WTC11 (cell line): ENCODE measurements around the gene HOMER1. TPM values are rescaled to one million over a fixed set of nuclear protein-coding genes. Genes with fewer than 3 reads are reported as not detected.
A peak's percentile ranks its signal among the peaks of the same experiment; 100 is the strongest.

Experiments
- ATAC-seq: fragments of 200-7000 bp; cut with Tn5 transposase; 2 replicates; pipeline ENCODE4 v1.10.0; 2021; ENCODE audit warnings: mild to moderate bottlenecking, moderate library complexity
- CTCF ChIA-PET: fragments of 300-600 bp; sonication (Branson Sonifier 250); formaldehyde crosslinking; loops from one replicate; lab custom pipeline; 2021; ENCODE audit warnings: antibody characterized with exemption; lab: Charles Lee
- POLR2A ChIA-PET: fragments of 350-600 bp; sonication (Branson Sonifier 250); formaldehyde crosslinking; loops from one replicate; lab custom pipeline; 2021; ENCODE audit warnings: antibody characterized with exemption; lab: Charles Lee
- DNase-seq: peaks from one replicate; pipeline ENCODE4 v3.0.0; 2021; ENCODE audit warnings: low spot score
- H3K27ac Mint-ChIP-seq: 2 replicates; pipeline ENCODE4 v1.8.0; 2021; ENCODE audit warnings: mixed read lengths
- H3K27me3 Mint-ChIP-seq: 2 replicates; pipeline ENCODE4 v1.8.0; 2021; ENCODE audit warnings: low read depth, mild to moderate bottlenecking, moderate library complexity, mixed read lengths
- H3K36me3 Mint-ChIP-seq: 2 replicates; pipeline ENCODE4 v1.8.0; 2021; ENCODE audit warnings: mixed read lengths
- H3K4me1 Mint-ChIP-seq: 2 replicates; pipeline ENCODE4 v1.8.0; 2022; ENCODE audit warnings: mixed read lengths
- H3K4me3 Mint-ChIP-seq: 2 replicates; pipeline ENCODE4 v1.8.0; 2021; ENCODE audit warnings: mild to moderate bottlenecking, moderate library complexity, mixed read lengths
- H3K9me3 Mint-ChIP-seq: 2 replicates; pipeline ENCODE4 v1.8.0; 2021; ENCODE audit warnings: mixed read lengths
- AFF4 ChIP-seq: sonication (generic); formaldehyde crosslinking; IDR thresholded peaks from 2 replicates; pipeline ENCODE4 v1.8.1; 2023; ENCODE audit warnings: mild to moderate bottlenecking, missing genetic modification reagents, borderline replicate concordance
- ATF3 ChIP-seq: sonication (generic); formaldehyde crosslinking; conservative IDR thresholded peaks from 2 replicates; pipeline ENCODE4 v1.8.1; 2022; ENCODE audit warnings: mild to moderate bottlenecking, missing genetic modification reagents
- FOXP4 ChIP-seq: sonication (generic); formaldehyde crosslinking; IDR thresholded peaks from 2 replicates; pipeline ENCODE4 v1.8.0; 2022; ENCODE audit warnings: mild to moderate bottlenecking, missing genetic modification reagents
- TCF7 ChIP-seq: sonication (generic); formaldehyde crosslinking; IDR thresholded peaks from 2 replicates; pipeline ENCODE4 v1.8.0; 2022; ENCODE audit warnings: mild to moderate bottlenecking, low read depth, missing genetic modification reagents, moderate library complexity
- ZNF281 ChIP-seq: sonication (generic); formaldehyde crosslinking; IDR thresholded peaks from 2 replicates; pipeline ENCODE4 v1.8.0; 2023; ENCODE audit warnings: mild to moderate bottlenecking, missing genetic modification reagents
- ZNF317 ChIP-seq: sonication (generic); formaldehyde crosslinking; IDR thresholded peaks from 2 replicates; pipeline ENCODE4 v1.8.1; 2023; ENCODE audit warnings: low read depth, mild to moderate bottlenecking, moderate library complexity, missing genetic modification reagents, borderline replicate concordance
- total RNA-seq: library from RNA; stranded (reverse); gene quantifications from 3 replicates; pipeline ENCODE4 v1.2.3, GENCODE V29; 2021
- TF ChIP-seq, protein P1 (sequence below): sonication (generic); formaldehyde crosslinking; IDR thresholded peaks from 2 replicates; pipeline ENCODE4 v1.8.0; 2022; ENCODE audit warnings: missing genetic modification reagents
- TF ChIP-seq, protein P2 (sequence below): sonication (generic); formaldehyde crosslinking; IDR thresholded peaks from 2 replicates; pipeline ENCODE4 v1.8.1; 2022; ENCODE audit warnings: low read depth, missing genetic modification reagents, borderline replicate concordance
- TF ChIP-seq, protein P3 (sequence below): sonication (generic); formaldehyde crosslinking; IDR thresholded peaks from 2 replicates; pipeline ENCODE4 v1.8.0; 2022; ENCODE audit warnings: mild to moderate bottlenecking, missing genetic modification reagents
- TF ChIP-seq, protein P4 (sequence below): sonication (generic); formaldehyde crosslinking; IDR thresholded peaks from 2 replicates; pipeline ENCODE4 v1.8.1; 2023; ENCODE audit warnings: mild to moderate bottlenecking, missing genetic modification reagents
- TF ChIP-seq, protein P5 (sequence below): sonication (generic); formaldehyde crosslinking; IDR thresholded peaks from 2 replicates; pipeline ENCODE4 v1.8.1; 2022; ENCODE audit warnings: missing genetic modification reagents, borderline replicate concordance

The HOMER1 gene
- total RNA-seq, 1 experiment from 2014 or later, result 37.6 TPM

GRCh38 chr5:79474367-79475151 lies 39.4 kb downstream of the HOMER1 start:
- peaks cover 75% of the 10 kb centered on the region for H3K4me1 Mint-ChIP-seq
- no peak overlapping the region for H3K4me3 Mint-ChIP-seq
- ATAC-seq, result no peak
- peak overlapping the region; percentile 64 for H3K27ac Mint-ChIP-seq
- ChIA-PET POLR2A (no interaction called here), CTCF (interaction anchor here (0.7 to 0.9 kb wide), 2 partner anchors 12 to 342 kb away, joined by 3 to 6 read pairs; no protein-coding TSS in a partner anchor)
- TF ChIP-seq, protein P1, sequence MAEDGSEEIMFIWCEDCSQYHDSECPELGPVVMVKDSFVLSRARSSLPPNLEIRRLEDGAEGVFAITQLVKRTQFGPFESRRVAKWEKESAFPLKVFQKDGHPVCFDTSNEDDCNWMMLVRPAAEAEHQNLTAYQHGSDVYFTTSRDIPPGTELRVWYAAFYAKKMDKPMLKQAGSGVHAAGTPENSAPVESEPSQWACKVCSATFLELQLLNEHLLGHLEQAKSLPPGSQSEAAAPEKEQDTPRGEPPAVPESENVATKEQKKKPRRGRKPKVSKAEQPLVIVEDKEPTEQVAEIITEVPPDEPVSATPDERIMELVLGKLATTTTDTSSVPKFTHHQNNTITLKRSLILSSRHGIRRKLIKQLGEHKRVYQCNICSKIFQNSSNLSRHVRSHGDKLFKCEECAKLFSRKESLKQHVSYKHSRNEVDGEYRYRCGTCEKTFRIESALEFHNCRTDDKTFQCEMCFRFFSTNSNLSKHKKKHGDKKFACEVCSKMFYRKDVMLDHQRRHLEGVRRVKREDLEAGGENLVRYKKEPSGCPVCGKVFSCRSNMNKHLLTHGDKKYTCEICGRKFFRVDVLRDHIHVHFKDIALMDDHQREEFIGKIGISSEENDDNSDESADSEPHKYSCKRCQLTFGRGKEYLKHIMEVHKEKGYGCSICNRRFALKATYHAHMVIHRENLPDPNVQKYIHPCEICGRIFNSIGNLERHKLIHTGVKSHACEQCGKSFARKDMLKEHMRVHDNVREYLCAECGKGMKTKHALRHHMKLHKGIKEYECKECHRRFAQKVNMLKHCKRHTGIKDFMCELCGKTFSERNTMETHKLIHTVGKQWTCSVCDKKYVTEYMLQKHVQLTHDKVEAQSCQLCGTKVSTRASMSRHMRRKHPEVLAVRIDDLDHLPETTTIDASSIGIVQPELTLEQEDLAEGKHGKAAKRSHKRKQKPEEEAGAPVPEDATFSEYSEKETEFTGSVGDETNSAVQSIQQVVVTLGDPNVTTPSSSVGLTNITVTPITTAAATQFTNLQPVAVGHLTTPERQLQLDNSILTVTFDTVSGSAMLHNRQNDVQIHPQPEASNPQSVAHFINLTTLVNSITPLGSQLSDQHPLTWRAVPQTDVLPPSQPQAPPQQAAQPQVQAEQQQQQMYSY (CRISPR knock-in tag), result no peak
- TF ChIP-seq AFF4 (CRISPR knock-in tag) (no peak), ZNF317 (no peak)
- TF ChIP-seq, protein P2, sequence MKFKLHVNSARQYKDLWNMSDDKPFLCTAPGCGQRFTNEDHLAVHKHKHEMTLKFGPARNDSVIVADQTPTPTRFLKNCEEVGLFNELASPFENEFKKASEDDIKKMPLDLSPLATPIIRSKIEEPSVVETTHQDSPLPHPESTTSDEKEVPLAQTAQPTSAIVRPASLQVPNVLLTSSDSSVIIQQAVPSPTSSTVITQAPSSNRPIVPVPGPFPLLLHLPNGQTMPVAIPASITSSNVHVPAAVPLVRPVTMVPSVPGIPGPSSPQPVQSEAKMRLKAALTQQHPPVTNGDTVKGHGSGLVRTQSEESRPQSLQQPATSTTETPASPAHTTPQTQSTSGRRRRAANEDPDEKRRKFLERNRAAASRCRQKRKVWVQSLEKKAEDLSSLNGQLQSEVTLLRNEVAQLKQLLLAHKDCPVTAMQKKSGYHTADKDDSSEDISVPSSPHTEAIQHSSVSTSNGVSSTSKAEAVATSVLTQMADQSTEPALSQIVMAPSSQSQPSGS (CRISPR knock-in tag), result no peak
- H3K36me3 Mint-ChIP-seq, result no peaks in the 10 kb centered on the region
- no peak for DNase-seq
- no peaks in the 10 kb centered on the region for H3K9me3 Mint-ChIP-seq
- no peaks in the 10 kb centered on the region for H3K27me3 Mint-ChIP-seq

GRCh38 chr5:79471556-79471955 lies 42.4 kb downstream of the HOMER1 start:
- Mint-ChIP-seq H3K27me3 (no peaks in the 10 kb centered on the region), H3K4me3 (no peak overlapping the region), H3K27ac (peak overlapping the region; percentile 89), H3K9me3 (no peaks in the 10 kb centered on the region), H3K36me3 (no peaks in the 10 kb centered on the region), H3K4me1 (peaks cover 62% of the 10 kb centered on the region)
- ATAC-seq (peak; percentile 79), DNase-seq (no peak)
- CTCF ChIA-PET, result no interaction called here
- POLR2A ChIA-PET, result interaction anchor here (0.7 to 1.3 kb wide), 2 partner anchors 19 to 218 kb away, joined by 4 to 6 read pairs; partner anchors contain the start of gene CMYA5
- TF ChIP-seq ATF3 (CRISPR knock-in tag), result no peak
- TF ChIP-seq TCF7, result no peak
- TF ChIP-seq, protein P3, sequence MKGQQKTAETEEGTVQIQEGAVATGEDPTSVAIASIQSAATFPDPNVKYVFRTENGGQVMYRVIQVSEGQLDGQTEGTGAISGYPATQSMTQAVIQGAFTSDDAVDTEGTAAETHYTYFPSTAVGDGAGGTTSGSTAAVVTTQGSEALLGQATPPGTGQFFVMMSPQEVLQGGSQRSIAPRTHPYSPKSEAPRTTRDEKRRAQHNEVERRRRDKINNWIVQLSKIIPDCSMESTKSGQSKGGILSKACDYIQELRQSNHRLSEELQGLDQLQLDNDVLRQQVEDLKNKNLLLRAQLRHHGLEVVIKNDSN (CRISPR knock-in tag), result no peak
- TF ChIP-seq ZNF281, result no peak
- TF ChIP-seq, protein P4, sequence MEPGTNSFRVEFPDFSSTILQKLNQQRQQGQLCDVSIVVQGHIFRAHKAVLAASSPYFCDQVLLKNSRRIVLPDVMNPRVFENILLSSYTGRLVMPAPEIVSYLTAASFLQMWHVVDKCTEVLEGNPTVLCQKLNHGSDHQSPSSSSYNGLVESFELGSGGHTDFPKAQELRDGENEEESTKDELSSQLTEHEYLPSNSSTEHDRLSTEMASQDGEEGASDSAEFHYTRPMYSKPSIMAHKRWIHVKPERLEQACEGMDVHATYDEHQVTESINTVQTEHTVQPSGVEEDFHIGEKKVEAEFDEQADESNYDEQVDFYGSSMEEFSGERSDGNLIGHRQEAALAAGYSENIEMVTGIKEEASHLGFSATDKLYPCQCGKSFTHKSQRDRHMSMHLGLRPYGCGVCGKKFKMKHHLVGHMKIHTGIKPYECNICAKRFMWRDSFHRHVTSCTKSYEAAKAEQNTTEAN (CRISPR knock-in tag), result no peak
- TF ChIP-seq, protein P5, sequence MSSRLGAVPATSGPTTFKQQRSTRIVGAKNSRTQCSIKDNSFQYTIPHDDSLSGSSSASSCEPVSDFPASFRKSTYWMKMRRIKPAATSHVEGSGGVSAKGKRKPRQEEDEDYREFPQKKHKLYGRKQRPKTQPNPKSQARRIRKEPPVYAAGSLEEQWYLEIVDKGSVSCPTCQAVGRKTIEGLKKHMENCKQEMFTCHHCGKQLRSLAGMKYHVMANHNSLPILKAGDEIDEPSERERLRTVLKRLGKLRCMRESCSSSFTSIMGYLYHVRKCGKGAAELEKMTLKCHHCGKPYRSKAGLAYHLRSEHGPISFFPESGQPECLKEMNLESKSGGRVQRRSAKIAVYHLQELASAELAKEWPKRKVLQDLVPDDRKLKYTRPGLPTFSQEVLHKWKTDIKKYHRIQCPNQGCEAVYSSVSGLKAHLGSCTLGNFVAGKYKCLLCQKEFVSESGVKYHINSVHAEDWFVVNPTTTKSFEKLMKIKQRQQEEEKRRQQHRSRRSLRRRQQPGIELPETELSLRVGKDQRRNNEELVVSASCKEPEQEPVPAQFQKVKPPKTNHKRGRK (CRISPR knock-in tag), result no peak
- TF ChIP-seq FOXP4, result no peak
